ENCODE results near the gene RACK1. TPM values are rescaled to one million over a fixed set of nuclear protein-coding genes. Genes with fewer than 3 reads are reported as not detected.
A peak's percentile ranks its signal among the peaks of the same experiment; 100 is the strongest.

Gene RACK1
- total and polyA plus RNA-seq, 2 of the 8 experiments (the other 6 are each of a cell fraction or from before 2014, with no cell fraction given) = 2,589 to 7,971 TPM

DNA sequence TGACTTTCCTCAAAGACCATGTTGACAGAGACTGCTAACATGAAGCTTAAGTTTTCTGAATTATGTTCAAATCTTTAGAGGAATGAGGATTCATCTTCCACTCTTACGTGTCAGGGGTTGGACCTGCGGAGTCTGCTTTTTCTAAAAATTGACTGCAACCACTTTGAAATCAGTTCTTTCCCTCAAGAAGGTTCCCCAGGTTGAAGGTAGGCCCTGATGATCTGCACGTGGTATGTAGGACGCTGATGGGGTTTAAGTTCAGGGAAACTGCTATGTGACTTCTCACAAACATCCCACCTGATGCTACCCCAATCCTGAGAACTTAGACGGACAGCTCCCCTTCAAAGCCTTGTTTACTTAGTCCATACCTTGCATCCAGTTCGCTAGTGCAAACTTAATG is 7.2 kb downstream of the RACK1 start:
- Histone ChIP-seq H3K14ac (ENCODE audit: insufficient read length) (no peak overlapping the region), H3K23me2 (ENCODE audit: low read depth, low read length) (no peaks in the 10 kb centered on the region), H2BK5ac (ENCODE audit: low read depth, low read length) (no peak overlapping the region), H4K20me1 (replicated peaks in 1 of 2; ENCODE audit: control insufficient read depth in 1 of 2, insufficient read depth in 2 of 2, low read length in 2 of 2) (peaks cover 19 to 27% of the 10 kb centered on the region in 2 experiments), H4K8ac (ENCODE audit: extremely low read depth, insufficient read depth, low read length) (no peak overlapping the region), H3K9ac (replicated peaks in 1 of 4; ENCODE audit: extremely low read depth in 1 of 4, low read depth in 3 of 4, low read length in 3 of 4) (no peak overlapping the region), H2AK5ac (ENCODE audit: low read depth, low read length) (no peak overlapping the region), H2BK20ac (ENCODE audit: low read length) (no peak overlapping the region), H3K36me3 (ENCODE audit: control insufficient read depth in 2 of 4, insufficient read depth in 4 of 4, low read length in 3 of 4) (peaks cover 48 to 86% (median 65%) of the 10 kb centered on the region in 4 experiments), H3K4me2 (ENCODE audit: insufficient read depth in 1 of 2, low read depth in 2 of 2, low read length in 2 of 2) (no peak overlapping the region), H3K56ac (replicated peaks; ENCODE audit: insufficient read length, low read depth, low read length) (no peak overlapping the region), H3K9me3 (ENCODE audit: insufficient read depth in 2 of 2, low read depth in 1 of 2, low read length in 1 of 2) (no peaks in the 10 kb centered on the region), H2BK120ac (replicated peaks; ENCODE audit: low read depth, low read length) (no peak overlapping the region), H3K79me1 (ENCODE audit: low read depth, low read length) (no peaks in the 10 kb centered on the region), H4K5ac (ENCODE audit: insufficient read length, low read depth, low read length) (no peak overlapping the region), H2BK12ac (ENCODE audit: low read depth, low read length) (no peak overlapping the region), H2BK15ac (ENCODE audit: low read length) (no peak overlapping the region), H3K23ac (ENCODE audit: insufficient read length) (no peak overlapping the region), H3K79me2 (ENCODE audit: control insufficient read depth in 1 of 2, insufficient read depth in 2 of 2, low read length in 2 of 2) (peaks cover 2 to 17% of the 10 kb centered on the region in 2 experiments), H3K4ac (replicated peaks; ENCODE audit: insufficient read length, low read depth, low read length) (no peak overlapping the region), H3K4me1 (replicated peaks in 1 of 4; ENCODE audit: control insufficient read depth in 3 of 4, insufficient read depth in 4 of 4, low read length in 3 of 4) (peaks cover 0 to 7% (median under 1%) of the 10 kb centered on the region in 4 experiments; a peak in 6 of 7 replicates), H4K91ac (replicated peaks; ENCODE audit: insufficient read length, low read length) (no peak overlapping the region), H2AFZ (ENCODE audit: low read length) (no peak overlapping the region), H3K27me3 (replicated peaks in 1 of 4; ENCODE audit: control insufficient read depth in 3 of 4, extremely low read depth in 1 of 4, insufficient read depth in 3 of 4, low read length in 3 of 4) (no peaks in the 10 kb centered on the region), H3K4me3 (ENCODE audit: extremely low read depth in 1 of 4, insufficient read depth in 2 of 4, low read depth in 3 of 4, low read length in 4 of 4) (no peak overlapping the region), H3K27ac (ENCODE audit: low read depth, low read length) (no peak overlapping the region), H3K18ac (ENCODE audit: extremely low read depth, low read length) (no peak overlapping the region)
- WGBS, 2 experiments (ENCODE audit: extremely low coverage in 1 of 2, insufficient coverage in 1 of 2, insufficient read length in 1 of 2, insufficient replicate concordance in 2 of 2, low coverage in 1 of 2, low lambda C conversion rate in 2 of 2, missing lambda C conversion rate in 1 of 2) = 93% methylated on average over 6 of the region's 6 CpGs; no CpG with 5 or more reads in 1 of the 2 experiments
- TF ChIP-seq RBBP5 (IDR thresholded peaks at IDR 0.05; ENCODE audit: borderline replicate concordance, low read depth, low read length) (no peak), CREB1 (IDR thresholded peaks at IDR 0.05) (no peak), SUZ12 (IDR thresholded peaks at IDR 0.05; ENCODE audit: low read length) (no peak), POLR2AphosphoS5 (IDR thresholded peaks at IDR 0.05; ENCODE audit: low read depth, low read length) (peak; percentile 75), MAFK (IDR thresholded peaks at IDR 0.05; ENCODE audit: low read depth, low read length) (no peak), SP4 (IDR thresholded peaks at IDR 0.05; ENCODE audit: low read length) (0 out of 2 replicates have a peak, but pooled peaks have one; percentile 10), CTCF (IDR thresholded peaks at IDR 0.05; ENCODE audit: control extremely low read depth in 1 of 3, insufficient read depth in 1 of 3, low read depth in 1 of 3, low read length in 3 of 3) (no peak), TAF7 (optimal IDR thresholded peaks at IDR 0.05; ENCODE audit: borderline replicate concordance, low read depth, low read length) (no peak)
- POLR2A ChIA-PET (ENCODE audit: partially characterized antibody) = interaction anchor here (1.2 to 34.2 kb wide), 9 partner anchors 1 to 62 kb away, joined by 3 to 1334 read pairs (median 15); partner anchors contain the start of genes RACK1, TRIM41, TRIM52 and TRIM7
- FAIRE-seq (no peak), DNase-seq (ENCODE audit: low read depth in 1 of 2, low spot score in 2 of 2) (no peak)
- CTCF ChIA-PET (ENCODE audit: partially characterized antibody) = interaction anchor here (1.6 kb wide), 1 partner anchor 9 kb away, joined by 5 read pairs; no protein-coding TSS in a partner anchor
